ENCODE data around the gene HOXA5. TPM values are rescaled to one million over a fixed set of nuclear protein-coding genes. Genes with fewer than 3 reads are reported as not detected.
A peak's percentile ranks its signal among the peaks of the same experiment; 100 is the strongest.

The HOXA5 gene
- total RNA-seq, 1 experiment from 2014 or later = not detected

DNA sequence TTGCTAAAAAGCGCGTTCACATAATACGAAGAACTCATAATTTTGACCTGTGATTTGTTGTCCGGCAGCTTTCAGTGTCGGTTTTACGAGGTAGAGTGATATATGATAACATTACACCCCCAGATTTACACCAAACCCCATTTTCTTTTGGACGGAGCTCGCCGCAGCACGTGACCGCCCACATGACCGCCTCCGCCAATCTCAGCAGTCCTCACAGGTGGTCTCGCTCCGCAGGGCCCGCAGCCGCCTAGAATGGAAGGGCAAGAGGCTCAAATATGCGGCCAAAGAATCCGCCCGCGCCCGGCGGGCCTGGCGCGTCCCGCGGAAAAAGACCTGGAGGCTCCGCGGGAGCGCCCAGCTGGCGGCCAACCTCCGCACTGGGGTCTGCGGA lies 13.0 kb upstream of the HOXA5 start, which contains the start of gene HOXA7:
HOXA7 (minus strand) TSS at position 168 of the 391 bp plus-strand sequence; CDS start at position 38, 130 bp downstream.
- Mint-ChIP-seq H3K4me3 (peak within 1 kb of the TSS; percentile 59 to 78), H3K36me3 (ENCODE audit: insufficient read depth in 1 of 3, low read depth in 3 of 3) (peaks cover 0 to 6% (median 0%) of the 10 kb centered on the region in 3 experiments; a peak in 3 of 7 replicates), H3K27ac (no peak within 1 kb of the TSS; a peak in 1 of 7 replicates), H3K9me3 (peaks cover 16 to 26% of the 10 kb centered on the region in 2 experiments), H3K27me3 (ENCODE audit: low read depth) (peaks cover 99% of the 10 kb centered on the region), H3K4me1 (peaks cover 4 to 13% of the 10 kb centered on the region in 2 experiments)
- TF ChIP-seq, protein P1, sequence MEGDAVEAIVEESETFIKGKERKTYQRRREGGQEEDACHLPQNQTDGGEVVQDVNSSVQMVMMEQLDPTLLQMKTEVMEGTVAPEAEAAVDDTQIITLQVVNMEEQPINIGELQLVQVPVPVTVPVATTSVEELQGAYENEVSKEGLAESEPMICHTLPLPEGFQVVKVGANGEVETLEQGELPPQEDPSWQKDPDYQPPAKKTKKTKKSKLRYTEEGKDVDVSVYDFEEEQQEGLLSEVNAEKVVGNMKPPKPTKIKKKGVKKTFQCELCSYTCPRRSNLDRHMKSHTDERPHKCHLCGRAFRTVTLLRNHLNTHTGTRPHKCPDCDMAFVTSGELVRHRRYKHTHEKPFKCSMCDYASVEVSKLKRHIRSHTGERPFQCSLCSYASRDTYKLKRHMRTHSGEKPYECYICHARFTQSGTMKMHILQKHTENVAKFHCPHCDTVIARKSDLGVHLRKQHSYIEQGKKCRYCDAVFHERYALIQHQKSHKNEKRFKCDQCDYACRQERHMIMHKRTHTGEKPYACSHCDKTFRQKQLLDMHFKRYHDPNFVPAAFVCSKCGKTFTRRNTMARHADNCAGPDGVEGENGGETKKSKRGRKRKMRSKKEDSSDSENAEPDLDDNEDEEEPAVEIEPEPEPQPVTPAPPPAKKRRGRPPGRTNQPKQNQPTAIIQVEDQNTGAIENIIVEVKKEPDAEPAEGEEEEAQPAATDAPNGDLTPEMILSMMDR (conservative IDR thresholded peaks at IDR 0.05) = no peak
- Histone ChIP-seq H3K23me2 (ENCODE audit: insufficient read length, low read depth, low read length, poor library complexity, severe bottlenecking) (no peaks in the 10 kb centered on the region), H4K91ac (ENCODE audit: insufficient read length, low read depth, low read length) (no peak within 1 kb of the TSS), H3K18ac (ENCODE audit: insufficient read length, low read depth, low read length) (no peak within 1 kb of the TSS), H3K4me1 (ENCODE audit: insufficient read depth, low read length) (no peaks in the 10 kb centered on the region), H4K20me1 (ENCODE audit: control insufficient read depth, insufficient read depth, insufficient read length) (no peaks in the 10 kb centered on the region), H4K5ac (ENCODE audit: insufficient read length, low read depth, low read length) (no peak within 1 kb of the TSS), H3K14ac (ENCODE audit: insufficient read depth, low read length) (no peak within 1 kb of the TSS), H4K8ac (replicated peaks; ENCODE audit: insufficient read length, low read depth, low read length) (no peak within 1 kb of the TSS), H2AFZ (ENCODE audit: low read length) (peak within 1 kb of the TSS; percentile 66), H3K27ac (ENCODE audit: insufficient read length, low read depth, low read length) (no peak within 1 kb of the TSS), H3K4ac (ENCODE audit: low read depth, low read length) (no peak within 1 kb of the TSS), H3K79me1 (ENCODE audit: insufficient read depth, low read depth, low read length, poor library complexity, severe bottlenecking) (no peaks in the 10 kb centered on the region), H3K56ac (ENCODE audit: insufficient read length, low read depth, low read length) (no peak within 1 kb of the TSS), H3K9me3 (ENCODE audit: control insufficient read depth, low read depth, low read length) (no peaks in the 10 kb centered on the region), H3K23ac (ENCODE audit: insufficient read length, low read depth, low read length) (no peak within 1 kb of the TSS), H2BK120ac (ENCODE audit: low read depth, low read length, poor library complexity, severe bottlenecking) (no peak within 1 kb of the TSS), H3K79me2 (ENCODE audit: insufficient read depth, low read length) (no peaks in the 10 kb centered on the region), H3T11ph (ENCODE audit: low read length) (no peak within 1 kb of the TSS), H2BK5ac (ENCODE audit: insufficient read length, low read length) (no peak within 1 kb of the TSS), H3K9ac (ENCODE audit: extremely low read depth, insufficient read length, low read length) (no peak within 1 kb of the TSS), H2BK15ac (ENCODE audit: low read depth, low read length) (no peak within 1 kb of the TSS), H3K27me3 (ENCODE audit: insufficient read depth, low read length) (peaks cover 97% of the 10 kb centered on the region), H3K4me2 (ENCODE audit: insufficient read depth, insufficient read length, low read length) (peak within 1 kb of the TSS; percentile 60), H2BK20ac (ENCODE audit: low read depth, low read length, poor library complexity, severe bottlenecking) (no peak within 1 kb of the TSS), H2BK12ac (ENCODE audit: insufficient read length, low read depth, low read length) (no peak within 1 kb of the TSS), H2AK5ac (ENCODE audit: insufficient read length, low read length) (no peak within 1 kb of the TSS)
- peak; percentile 80 for DNase-seq
- no CpG with 5 or more reads among the region's 33 CpGs for WGBS (ENCODE audit: extremely low coverage, insufficient read length, low lambda C conversion rate)

Measured in H9 (cell line).